ENCODE measurements around the gene ULK3.

Gene ULK3

DNA sequence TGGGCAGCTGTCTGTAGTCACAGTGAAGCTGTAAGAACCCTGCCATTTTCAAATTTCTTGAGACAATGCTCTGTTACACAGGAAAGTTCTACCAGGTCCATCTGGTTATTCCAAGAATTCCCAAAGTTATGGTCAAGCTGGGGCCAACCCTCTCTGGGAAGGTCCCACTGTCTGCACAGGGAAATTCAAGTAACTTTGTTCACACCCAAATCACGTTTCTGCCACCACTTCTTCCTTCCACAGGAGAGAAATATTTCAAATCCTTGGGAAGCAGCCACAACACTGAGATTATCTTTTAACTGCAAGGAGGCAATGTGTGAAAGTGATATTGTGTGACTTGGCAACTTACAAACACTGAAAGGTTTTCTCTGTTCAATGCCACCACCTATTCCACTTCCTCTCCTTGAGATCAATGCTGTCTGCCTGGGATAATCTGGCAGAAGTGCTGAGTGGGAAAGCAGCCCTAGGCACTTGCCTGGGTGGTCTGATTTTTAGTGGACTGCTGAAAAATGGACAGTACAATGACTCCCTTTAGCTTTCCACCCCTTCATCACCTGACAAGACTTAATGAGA lies 24.6 kb upstream of the ULK3 start:
- no peak for DNase-seq

GRCh38 chr15:74866090-74866489 lies 23.1 kb upstream of the ULK3 start:
- no peak for DNase-seq

GRCh38 chr15:74865316-74865715 lies 22.4 kb upstream of the ULK3 start:
- no peak for DNase-seq

DNA sequence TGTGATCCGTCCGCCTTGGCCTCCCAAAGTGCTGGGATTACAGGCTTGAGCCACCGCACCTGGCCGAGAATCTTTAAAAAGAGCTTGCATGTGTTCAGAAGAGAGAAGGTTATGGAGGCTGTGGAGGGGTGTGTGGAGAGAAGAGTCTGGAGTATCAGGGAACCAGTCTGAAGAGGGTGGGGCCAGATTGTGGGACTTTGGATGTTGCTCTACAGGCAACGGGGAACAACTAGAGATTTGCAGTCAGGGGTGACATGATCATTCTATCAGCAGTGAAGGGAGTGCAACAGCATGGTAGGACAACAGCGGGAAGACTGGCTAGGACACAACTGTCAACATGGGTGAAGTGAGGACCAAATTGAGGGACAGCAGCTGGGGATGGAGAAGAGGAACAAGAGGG lies 21.3 kb upstream of the ULK3 start:
- no peak for DNase-seq

- DNase-seq: peak; percentile 45
Measured at GRCh38 chr15:74863239-74864056, 20.5 kb upstream of the ULK3 start.

DNA sequence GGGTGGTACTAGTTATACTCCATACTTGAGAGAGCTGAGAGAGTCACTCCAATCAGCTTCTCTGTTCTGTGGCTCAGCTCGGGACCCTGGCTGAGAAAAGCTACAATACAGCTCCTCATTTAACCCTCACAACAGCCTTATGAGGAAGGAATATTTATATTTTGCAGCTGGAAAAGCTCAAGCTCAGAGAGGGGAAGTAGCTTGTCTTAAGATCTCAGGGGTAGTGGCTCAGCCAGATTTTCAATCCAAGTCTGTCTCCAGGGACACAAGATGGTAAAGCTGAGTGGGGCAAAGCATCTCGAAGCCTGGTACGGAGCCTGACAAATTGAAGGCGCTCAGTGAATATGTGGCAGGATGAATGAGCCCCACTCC lies 15.4 kb upstream of the ULK3 start:
- no peak for DNase-seq

GRCh38 chr15:74857671-74858368 lies 14.9 kb upstream of the ULK3 start:
- DNase-seq: no peak

DNA sequence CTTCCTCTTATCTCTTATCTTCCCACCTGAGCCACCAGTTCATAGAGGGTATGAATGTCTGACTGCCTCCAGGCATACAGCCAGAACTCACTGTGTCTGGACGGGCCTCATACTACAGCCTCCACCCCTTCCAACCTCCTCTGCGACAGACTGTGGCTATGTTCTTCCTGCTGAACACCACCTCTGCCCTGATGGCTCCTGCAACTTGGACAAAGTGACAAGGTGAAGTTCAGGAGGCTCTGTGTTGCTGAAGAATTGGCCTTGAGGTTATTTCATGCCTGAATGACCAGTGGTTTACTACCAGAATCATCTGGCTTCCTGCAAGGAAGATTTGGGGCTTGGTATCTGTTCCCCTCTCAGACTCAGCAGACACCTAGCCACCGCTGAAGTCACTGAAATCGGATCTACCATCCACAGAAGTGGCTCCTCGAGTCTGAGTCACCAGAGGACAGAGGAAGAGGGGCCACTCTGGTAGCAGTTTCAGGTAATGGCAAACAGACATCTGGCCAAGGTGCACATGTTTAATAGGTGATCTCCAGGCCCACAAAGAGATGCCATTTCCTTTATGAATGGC lies 14.2 kb upstream of the ULK3 start:
- DNase-seq: no peak

DNA sequence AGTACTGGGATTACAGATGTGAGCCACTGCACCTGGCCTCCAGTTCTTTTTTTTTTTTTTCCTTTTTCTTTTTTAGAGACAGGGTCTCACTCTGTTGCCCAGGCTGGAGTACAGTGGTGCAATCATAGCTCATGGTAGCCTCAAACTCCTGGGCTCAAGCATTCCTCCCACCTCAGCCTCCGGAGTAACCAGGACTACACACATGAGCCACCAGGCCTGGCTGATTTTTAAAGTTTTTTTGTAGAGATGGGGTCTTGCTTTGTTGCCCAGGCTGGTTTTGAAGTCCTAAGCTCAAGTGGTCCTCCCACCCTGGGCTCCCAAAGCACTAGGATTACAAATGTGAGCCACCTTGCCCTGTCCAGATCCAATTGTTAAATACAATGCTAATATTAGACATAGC lies 13.6 kb upstream of the ULK3 start:
- no peak for DNase-seq

DNA sequence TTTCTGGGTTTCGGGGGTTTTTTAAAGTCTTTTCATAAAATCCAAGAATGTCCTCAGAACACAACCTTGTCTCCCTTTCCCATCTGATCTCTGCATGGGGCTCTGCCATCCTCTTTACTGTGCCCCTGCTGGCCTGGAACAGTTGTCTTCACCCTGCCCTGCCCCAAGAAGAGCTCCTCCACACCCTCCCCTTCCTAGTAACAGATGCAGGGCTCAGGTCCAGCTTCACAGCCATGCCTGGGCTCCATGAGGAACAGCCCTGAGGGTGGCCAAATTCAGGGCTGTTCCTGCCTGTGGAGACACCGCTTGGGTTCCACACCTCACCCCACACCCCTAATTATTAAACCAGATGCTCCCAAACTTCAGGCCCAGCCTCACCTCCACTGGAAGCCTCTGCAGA lies 12.9 kb upstream of the ULK3 start:
- no peak for DNase-seq

DNA sequence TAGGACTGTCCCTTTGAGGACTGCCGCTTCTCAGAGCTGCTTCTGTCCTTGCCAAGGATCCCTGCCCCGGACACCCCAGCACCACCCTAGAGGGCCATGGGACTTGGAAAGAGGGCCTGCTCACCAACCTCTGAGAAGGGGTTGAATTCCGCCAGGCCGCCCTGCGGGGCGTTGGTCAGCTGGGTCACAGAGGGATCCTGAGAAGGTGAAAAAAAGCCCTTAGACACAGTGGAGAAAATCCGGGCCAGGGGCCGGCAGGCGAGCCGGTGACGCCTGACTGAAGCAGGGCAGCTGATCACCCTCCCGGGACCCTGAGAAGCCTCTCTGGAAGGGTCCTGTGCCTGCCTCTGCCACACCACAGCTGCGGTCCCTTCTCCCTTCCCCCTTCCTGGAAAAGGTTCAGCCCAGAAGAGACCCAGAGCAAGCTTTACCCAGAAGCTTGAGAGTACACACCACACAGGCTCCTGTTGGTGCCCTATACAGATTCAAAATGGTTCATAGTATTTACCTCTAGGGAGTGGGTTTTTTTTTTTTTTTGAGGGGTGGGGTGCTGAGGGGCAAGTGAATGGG lies 11.6 kb upstream of the ULK3 start:
- no peak for DNase-seq

DNA sequence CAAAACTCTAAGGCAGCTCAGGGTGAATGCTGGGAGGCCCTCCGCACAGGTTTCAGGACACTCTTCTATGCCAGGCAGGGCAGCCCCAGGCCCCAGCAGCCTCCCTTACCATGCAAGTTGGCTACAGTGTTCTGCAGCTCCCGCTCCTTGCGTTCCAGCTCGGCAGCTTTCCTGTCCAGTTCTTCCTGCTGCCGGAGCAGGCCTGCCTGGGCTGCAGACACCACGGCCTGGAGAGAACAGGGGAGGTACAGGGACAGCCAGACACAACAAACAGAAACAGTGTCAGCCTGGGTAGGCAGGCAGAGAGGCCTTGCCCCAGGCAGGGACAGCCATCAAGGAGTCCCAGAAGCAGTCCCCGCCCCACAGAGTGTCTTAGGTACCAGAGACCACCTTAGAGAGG lies 9.0 kb upstream of the ULK3 start:
- no peak for DNase-seq

DNA sequence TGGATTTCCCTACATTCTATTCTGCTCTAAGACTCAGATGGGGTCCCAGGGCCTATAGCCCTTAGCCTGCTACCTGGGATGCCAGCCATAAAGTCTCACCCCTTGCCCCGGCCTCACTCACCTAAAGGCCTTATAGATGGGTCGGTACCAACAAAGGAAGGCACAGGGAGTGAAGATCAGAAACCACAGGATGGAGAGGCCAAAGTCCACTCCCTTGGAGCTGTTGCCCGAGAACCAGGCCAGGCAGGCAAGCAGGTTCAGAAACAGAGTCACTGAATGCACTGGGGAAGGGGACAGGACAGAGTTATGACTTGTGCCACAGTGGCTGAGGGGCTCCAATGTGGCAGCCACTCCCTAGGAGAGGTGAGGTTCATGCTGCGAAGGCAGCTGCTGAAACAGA lies 7.4 kb upstream of the ULK3 start:
- DNase-seq: no peak

- no peak for DNase-seq
Measured at GRCh38 chr15:74847432-74847831, 4.5 kb upstream of the ULK3 start.

GRCh38 chr15:74845581-74845980 lies 2.6 kb upstream of the ULK3 start:
- DNase-seq: peak; percentile 40

- peak; percentile 79 for DNase-seq
Measured at GRCh38 chr15:74845208-74845568, 2.2 kb upstream of the ULK3 start.

GRCh38 chr15:74844319-74845207 lies 1.6 kb upstream of the ULK3 start:
- no peak for DNase-seq

- no peak for DNase-seq
Measured at GRCh38 chr15:74843891-74844299, 939 bp upstream of the ULK3 start.

DNA sequence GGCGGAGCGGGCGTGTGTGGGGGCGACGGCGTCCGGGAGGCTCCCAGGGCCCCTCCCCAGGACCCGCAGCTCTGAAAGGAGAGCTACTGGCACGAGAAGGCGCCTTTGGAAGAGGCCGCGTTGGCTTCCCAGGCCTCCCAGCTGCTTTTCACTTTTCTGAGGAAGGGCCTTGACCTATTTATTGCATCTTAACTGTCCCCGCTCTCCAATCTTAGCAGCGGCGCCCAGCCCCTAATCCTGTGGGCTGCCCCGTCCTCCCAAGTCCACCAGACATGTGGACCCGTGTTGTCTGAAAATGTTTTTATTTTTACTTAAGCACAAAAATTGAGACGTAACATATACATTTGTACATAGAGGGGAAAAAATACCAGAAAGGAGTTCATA lies 481 bp upstream of the ULK3 start:
- no peak for DNase-seq

- no peak for DNase-seq
Measured at GRCh38 chr15:74841891-74842373, 1.0 kb downstream of the ULK3 start.

DNA sequence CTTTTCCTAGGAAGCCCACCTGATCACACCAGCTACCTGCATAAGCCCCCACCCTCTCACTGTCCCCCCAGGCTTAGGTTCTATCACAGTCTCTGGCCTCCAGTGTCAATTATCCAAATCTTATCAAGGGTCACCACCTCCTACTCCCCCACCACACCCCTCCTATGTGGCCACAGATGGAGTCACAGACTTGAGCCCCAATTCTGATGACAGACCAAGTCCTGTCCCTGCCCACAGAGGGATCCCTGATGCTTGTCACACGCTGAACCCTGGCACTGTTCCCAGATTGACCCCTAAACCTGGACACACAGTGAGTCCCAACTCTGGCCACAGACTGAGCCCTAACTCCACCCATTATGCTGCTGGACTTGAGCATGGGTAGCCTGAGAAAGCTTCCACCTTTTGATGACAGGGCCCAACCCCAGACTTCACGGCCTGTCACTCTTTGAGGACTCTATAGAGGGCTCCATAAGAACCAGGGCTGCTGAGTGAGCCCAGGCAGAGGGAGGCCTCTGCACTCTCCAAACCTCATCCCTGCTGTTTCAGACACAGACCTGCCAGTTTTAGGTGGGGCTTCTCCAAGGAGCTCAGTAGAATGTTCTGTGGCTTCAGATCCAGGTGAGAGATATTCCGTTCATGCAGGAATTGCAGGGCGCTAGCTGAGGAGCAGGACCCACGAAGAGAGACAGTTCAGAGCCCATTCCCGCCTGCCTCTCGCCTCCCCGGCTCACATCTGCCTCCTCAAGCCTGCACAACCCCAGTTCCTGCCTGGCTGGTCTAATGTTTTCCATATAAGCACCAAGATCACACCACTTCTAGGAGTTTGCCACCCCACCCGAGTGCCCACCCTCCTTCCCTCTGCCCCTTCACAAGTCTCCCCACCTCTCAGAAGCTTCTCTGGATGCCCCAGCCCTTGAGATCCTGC lies 1.8 kb downstream of the ULK3 start:
- DNase-seq: no peak
